HL-60 (cell line): ENCODE data around the gene CRTC1.

Source experiments
- GABPA ChIP-seq: IDR thresholded peaks from 2 replicates; pipeline ENCODE4 v1.6.1; 2012; ENCODE audit warnings: low read depth
- POLR2AphosphoS5 ChIP-seq: IDR thresholded peaks from 2 replicates; pipeline ENCODE4 v1.6.1; 2012; ENCODE audit warnings: low read depth
- SPI1 ChIP-seq: IDR thresholded peaks from 2 replicates; pipeline ENCODE4 v1.6.1; 2012; ENCODE audit warnings: low read depth, mild to moderate bottlenecking, borderline replicate concordance
- TF ChIP-seq, protein P1 (sequence below): IDR thresholded peaks from one replicate; pipeline ENCODE4 v1.5.1; 2011; ENCODE audit warnings: low read length, control low read depth, inconsistent platforms; ENCODE audit not compliant: insufficient read depth
- TF ChIP-seq, protein P2 (sequence below): IDR thresholded peaks from 2 replicates; pipeline ENCODE4 v1.6.1; 2012; ENCODE audit warnings: low read depth; ENCODE audit not compliant: insufficient replicate concordance

DNA sequence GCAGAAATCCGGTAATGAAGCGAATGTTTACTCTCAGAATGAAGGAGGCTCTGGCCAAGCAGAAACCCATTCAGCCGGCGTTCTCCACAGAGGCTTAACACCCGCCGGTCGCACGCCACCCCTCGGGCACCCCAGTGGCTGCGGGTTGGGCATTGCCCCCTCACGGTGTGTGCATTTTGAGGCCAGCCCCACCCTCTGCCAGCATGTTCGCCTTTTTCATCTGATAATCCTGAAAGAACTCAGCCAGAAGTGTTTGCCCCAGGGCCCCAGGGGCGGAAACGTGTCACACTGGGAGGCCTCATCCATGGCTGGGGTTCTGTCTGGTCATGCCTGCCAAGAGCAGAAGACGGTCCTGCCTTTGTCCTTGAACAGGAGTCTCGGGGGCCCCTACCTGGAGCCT is 73.4 kb downstream of the CRTC1 start:
- TF ChIP-seq POLR2AphosphoS5 = no peak
- TF ChIP-seq, protein P1, sequence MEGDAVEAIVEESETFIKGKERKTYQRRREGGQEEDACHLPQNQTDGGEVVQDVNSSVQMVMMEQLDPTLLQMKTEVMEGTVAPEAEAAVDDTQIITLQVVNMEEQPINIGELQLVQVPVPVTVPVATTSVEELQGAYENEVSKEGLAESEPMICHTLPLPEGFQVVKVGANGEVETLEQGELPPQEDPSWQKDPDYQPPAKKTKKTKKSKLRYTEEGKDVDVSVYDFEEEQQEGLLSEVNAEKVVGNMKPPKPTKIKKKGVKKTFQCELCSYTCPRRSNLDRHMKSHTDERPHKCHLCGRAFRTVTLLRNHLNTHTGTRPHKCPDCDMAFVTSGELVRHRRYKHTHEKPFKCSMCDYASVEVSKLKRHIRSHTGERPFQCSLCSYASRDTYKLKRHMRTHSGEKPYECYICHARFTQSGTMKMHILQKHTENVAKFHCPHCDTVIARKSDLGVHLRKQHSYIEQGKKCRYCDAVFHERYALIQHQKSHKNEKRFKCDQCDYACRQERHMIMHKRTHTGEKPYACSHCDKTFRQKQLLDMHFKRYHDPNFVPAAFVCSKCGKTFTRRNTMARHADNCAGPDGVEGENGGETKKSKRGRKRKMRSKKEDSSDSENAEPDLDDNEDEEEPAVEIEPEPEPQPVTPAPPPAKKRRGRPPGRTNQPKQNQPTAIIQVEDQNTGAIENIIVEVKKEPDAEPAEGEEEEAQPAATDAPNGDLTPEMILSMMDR = no peak
- TF ChIP-seq, protein P2, sequence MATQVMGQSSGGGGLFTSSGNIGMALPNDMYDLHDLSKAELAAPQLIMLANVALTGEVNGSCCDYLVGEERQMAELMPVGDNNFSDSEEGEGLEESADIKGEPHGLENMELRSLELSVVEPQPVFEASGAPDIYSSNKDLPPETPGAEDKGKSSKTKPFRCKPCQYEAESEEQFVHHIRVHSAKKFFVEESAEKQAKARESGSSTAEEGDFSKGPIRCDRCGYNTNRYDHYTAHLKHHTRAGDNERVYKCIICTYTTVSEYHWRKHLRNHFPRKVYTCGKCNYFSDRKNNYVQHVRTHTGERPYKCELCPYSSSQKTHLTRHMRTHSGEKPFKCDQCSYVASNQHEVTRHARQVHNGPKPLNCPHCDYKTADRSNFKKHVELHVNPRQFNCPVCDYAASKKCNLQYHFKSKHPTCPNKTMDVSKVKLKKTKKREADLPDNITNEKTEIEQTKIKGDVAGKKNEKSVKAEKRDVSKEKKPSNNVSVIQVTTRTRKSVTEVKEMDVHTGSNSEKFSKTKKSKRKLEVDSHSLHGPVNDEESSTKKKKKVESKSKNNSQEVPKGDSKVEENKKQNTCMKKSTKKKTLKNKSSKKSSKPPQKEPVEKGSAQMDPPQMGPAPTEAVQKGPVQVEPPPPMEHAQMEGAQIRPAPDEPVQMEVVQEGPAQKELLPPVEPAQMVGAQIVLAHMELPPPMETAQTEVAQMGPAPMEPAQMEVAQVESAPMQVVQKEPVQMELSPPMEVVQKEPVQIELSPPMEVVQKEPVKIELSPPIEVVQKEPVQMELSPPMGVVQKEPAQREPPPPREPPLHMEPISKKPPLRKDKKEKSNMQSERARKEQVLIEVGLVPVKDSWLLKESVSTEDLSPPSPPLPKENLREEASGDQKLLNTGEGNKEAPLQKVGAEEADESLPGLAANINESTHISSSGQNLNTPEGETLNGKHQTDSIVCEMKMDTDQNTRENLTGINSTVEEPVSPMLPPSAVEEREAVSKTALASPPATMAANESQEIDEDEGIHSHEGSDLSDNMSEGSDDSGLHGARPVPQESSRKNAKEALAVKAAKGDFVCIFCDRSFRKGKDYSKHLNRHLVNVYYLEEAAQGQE = no peak
- TF ChIP-seq GABPA = no peak
- TF ChIP-seq SPI1 = no peak
